Inflammatory macrophage treated with lipopolysaccharide for 4 hours (primary cell): ENCODE measurements around the gene LNPEP.

Source experiments
- DNase-seq: peaks from one replicate; pipeline ENCODE4 v3.0.0-alpha.2; 2020

Gene LNPEP

DNA sequence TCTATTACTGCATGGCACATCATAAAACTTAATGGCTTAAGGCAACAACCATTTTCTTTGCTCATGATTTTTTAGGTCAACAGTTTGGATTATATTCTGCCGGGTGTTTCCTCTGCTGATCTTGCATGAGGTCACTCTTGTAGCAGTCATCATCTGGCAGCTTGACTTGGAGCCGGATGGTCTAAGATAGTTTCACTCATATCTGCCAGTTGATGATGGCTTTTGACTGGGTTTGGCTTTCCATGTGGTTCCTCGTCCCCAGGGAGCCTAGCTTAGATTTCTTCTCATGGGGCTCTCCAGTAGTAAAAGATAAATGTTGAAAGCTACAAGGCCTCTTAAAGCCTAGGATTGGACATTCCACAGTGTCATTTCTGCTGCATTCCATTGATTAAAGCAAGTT lies 27.4 kb downstream of the LNPEP start:
- peak; percentile 80 for DNase-seq

DNA sequence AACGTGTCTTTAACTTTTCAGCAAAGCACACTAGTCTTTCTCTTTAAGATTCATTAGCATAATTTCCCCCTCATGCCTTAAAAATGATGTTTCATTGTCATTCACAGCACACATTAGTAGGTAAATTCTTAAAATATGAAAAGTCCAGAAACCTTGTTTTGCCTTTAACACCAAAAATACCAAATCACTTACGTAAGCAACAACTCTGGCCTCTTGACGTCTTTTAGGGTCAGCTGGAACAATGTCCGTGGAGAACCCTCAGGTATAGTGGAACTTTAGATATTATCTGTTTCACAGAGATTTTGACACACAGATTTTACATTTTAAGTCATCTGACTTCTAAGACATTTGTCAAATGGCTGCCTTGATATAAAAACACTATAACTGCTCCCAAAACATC lies 30.9 kb downstream of the LNPEP start:
- no peak for DNase-seq

DNA sequence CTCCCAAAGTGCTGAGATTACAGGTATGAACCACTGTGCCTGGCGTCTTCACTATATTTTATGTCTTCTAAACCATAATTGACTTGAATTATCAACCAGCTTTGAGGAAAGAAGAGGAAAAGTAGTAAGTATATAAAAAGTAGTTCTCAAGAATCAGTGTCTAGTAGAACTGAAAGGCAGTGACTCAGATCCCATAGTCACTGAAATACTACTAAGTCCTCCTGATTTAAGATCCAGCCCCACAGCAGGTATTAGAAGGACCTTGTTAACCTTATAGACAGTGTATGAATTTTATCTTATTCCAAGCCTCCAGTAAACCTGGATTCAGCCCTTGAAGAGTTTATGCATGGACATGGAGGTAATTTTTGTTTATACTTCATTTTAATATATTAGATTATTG lies 31.5 kb downstream of the LNPEP start:
- no peak for DNase-seq

GRCh38 chr5:96968074-96968473 lies 32.2 kb downstream of the LNPEP start:
- DNase-seq: no peak

DNA sequence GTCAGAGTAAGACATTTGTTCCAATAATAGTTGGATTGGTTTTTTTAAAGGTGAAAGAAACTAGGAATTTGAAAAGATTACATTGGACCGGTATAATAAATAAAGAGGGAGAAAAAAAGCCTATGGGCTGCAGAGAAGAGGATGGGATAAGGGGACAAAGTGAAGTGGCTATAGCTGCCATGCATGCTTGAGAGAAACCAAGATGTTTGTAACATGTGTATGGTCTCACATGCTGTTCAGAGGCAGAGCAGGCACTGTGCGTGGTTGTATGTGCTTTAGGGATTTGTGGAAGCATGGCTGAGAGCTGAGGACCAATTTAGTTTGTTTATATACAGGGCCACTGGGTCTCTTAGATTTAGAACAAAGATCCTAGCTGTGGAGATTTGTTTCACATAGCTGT lies 32.7 kb downstream of the LNPEP start:
- no peak for DNase-seq

GRCh38 chr5:96969366-96969765 lies 33.5 kb downstream of the LNPEP start:
- DNase-seq: no peak

- no peak for DNase-seq
These were observed 36.9 kb downstream of the LNPEP start for GRCh38 chr5:96972599-96973334.

- DNase-seq: peak; percentile 18
These were observed 37.9 kb downstream of the LNPEP start for GRCh38 chr5:96973532-96974401.

GRCh38 chr5:96975656-96976055 lies 39.8 kb downstream of the LNPEP start:
- no peak for DNase-seq

DNA sequence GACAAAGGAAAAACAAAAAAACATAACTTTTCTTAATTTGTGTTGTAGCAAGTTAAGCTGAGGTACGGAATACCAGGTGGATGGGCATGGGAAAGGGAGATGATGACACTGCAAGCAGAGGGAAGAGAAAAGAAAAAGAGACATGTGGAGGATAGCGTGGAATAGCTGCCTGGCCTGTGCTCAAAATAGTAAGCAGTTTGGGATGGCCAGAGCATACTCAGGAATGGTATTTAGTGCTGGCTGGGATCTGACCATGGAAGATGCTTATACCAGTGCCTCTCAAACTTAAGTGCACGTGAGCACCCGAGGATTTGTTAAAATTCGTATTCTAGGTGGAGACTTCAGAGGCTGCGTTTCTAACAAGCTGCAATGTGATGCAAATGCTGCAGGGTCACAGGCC lies 41.3 kb downstream of the LNPEP start:
- DNase-seq: no peak

- DNase-seq: no peak
These were observed 43.1 kb downstream of the LNPEP start for GRCh38 chr5:96978812-96979449.

DNA sequence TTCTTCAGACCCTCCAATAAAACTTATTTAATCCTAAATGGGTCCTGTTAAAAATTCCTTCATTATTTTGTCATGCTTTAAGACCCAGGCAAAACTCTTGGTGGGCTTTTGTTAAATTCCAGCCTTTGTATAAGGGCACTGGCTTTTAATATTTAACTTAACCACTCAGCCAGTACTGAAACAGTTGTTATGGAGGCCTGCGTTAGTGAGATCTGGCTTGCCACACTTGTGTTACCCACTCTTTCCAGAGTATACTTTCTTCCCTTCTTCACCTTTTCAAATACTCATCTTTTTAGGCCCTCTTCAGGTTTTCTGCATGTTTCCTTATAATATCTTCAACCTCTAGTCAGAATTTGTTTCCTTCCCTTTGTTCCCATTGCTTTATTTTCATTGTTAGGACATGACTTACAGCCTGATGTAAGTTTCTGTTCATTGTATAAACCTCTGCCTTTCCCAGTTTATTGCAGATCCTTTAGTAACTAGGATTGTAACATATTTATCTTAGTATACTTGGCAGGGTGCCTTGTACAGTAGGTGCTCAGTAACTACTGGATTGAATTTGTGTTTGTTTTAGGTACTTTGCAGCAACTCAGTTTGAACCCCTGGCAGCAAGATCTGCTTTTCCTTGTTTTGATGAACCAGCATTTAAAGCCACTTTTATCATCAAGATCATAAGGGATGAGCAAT lies 48.8 kb downstream of the LNPEP start:
- no peak for DNase-seq

- DNase-seq: no peak
These were observed 50.6 kb downstream of the LNPEP start for GRCh38 chr5:96986450-96986849.

- DNase-seq: no peak
These were observed 54.2 kb downstream of the LNPEP start for GRCh38 chr5:96990102-96990501.

GRCh38 chr5:96991708-96992107 lies 55.8 kb downstream of the LNPEP start:
- DNase-seq: no peak

DNA sequence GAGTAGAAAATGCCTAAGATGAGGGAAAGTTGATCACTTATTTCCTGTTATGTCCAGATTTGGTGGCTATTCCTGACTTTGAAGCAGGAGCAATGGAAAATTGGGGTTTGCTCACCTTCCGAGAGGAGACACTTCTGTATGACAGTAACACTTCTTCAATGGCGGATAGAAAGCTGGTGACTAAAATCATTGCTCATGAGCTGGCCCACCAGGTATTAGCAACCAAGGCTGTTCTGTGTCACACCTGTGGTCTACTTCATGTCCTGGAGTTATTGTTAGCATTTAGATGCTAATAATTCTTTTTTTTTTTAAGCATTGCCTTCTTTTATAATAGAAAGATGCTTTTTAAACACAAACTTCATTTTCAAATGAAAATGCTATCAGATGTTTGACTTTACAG lies 57.9 kb downstream of the LNPEP start:
- no peak for DNase-seq

GRCh38 chr5:96994493-96994892 lies 58.6 kb downstream of the LNPEP start:
- no peak for DNase-seq

DNA sequence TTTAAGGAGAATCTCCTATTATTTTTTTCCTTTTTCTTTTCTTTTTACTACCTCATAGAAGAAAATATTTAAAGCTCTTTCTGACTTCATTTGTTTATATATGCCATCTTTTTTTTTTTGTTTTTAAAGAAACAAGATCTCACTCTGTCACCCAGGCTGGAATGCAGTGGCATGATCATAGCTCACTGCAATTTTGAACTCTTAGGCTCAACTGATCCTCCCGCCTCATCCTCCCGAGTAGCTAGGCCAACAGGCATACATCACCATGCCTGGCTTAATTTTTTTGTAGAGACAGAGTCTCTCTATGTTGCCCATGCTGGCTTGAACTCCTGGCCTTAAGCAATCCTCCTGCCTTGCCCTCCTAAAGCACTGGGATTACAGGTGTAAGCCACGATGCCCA lies 59.5 kb downstream of the LNPEP start:
- DNase-seq: no peak

DNA sequence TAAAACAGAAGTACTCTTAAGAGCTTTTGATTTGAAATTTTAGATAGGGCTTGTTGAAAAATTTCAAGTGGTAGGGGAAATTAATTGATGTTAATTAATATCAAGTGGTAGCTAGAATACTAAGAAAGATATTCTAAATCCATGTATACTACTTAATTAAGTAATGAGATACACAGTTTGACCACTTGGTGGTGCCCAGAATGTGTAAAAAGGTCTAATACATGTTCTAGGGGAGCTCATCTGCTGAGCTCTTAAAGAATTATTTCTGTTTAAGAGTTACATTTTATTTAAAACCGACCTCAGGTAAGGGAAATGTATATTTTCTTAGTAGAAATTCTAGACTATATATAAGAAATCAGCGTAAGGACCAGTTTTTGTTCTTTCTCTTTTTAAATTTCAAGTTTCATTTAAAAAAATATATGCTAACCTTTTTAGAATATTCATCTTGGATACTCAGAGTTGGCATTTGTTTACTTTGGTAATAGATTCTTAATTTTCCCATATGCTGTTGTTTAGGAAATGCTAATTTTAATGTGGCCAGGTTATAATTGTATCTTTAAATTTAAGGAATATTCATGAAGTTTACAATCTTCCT lies 61.5 kb downstream of the LNPEP start:
- peak; percentile 64 for DNase-seq

- no peak for DNase-seq
These were observed 64.0 kb downstream of the LNPEP start for GRCh38 chr5:96999856-97000255.

GRCh38 chr5:97000391-97000790 lies 64.5 kb downstream of the LNPEP start:
- no peak for DNase-seq

DNA sequence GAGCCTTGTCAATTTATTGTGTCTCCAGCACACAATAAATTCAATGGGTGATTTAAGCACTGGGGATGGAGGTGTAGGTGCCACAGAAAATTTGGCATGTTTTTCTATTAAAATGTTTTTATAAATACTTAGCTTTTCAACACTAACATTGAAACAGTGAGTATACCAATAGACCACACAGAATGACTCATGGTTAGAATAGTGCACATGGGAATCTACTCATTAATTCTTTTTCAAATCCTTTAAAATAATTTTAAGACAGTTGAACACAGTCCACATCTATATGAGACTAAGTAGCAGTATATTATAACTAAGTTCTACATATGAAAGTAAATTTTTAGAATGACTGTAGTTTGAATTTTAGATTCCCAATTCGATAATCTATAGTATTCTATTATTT lies 67.1 kb downstream of the LNPEP start:
- DNase-seq: no peak
